ENCODE results near the gene ZNF487.
"Not testable (repeated sequence)": the region's sequence is repeated elsewhere in the genome, so short reads cannot be mapped to it uniquely, and the experiment has no call there.

DNA sequence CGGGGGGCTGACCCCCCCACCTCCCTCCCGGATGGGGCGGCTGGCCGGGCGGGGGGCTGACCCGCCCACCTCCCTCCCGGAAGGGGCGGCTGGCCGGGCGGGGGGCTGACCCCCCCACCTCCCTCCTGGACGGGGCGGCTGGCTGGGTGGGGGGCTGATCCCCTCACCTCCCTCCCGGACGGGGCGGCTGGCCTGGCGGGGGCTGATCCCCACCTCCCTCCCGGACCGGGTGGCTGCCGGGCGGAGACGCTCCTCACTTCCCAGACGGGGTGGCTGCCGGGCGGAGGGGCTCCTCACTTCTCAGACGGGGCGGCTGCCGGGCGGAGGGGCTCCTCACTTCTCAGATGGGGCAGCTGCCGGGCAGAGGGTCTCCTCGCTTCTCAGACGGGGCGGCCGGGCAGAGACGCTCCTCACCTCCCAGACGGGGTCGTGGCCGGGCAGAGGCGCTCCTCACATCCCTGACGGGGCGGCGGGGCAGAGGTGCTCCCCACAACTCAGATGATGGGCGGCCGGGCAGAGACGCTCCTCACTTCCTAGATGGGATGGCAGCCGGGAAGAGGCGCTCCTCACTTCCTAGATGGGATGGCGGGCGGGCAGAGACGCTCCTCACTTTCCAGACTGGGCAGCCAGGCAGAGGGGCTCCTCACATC, 28.3 kb downstream of the ZNF487 start:
- TF ChIP-seq, protein P1, sequence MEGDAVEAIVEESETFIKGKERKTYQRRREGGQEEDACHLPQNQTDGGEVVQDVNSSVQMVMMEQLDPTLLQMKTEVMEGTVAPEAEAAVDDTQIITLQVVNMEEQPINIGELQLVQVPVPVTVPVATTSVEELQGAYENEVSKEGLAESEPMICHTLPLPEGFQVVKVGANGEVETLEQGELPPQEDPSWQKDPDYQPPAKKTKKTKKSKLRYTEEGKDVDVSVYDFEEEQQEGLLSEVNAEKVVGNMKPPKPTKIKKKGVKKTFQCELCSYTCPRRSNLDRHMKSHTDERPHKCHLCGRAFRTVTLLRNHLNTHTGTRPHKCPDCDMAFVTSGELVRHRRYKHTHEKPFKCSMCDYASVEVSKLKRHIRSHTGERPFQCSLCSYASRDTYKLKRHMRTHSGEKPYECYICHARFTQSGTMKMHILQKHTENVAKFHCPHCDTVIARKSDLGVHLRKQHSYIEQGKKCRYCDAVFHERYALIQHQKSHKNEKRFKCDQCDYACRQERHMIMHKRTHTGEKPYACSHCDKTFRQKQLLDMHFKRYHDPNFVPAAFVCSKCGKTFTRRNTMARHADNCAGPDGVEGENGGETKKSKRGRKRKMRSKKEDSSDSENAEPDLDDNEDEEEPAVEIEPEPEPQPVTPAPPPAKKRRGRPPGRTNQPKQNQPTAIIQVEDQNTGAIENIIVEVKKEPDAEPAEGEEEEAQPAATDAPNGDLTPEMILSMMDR (IDR thresholded peaks at IDR 0.05), result not testable (repeated sequence)
- TF ChIP-seq POLR2A, EP300 (IDR thresholded peaks at IDR 0.05): not testable (repeated sequence)
